Keratinocyte (primary cell): Measurements from ENCODE around the gene BRI3BP. TPM values are rescaled to one million over a fixed set of nuclear protein-coding genes. Genes with fewer than 3 reads are reported as not detected.

Source experiments
- DNase-seq: peaks from one replicate; pipeline ENCODE4 v3.0.0-alpha.2; 2011; ENCODE audit warnings: low read depth, missing footprints, low spot score
- FAIRE-seq: peaks from 2 replicates; lab custom pipeline; 2011; peaks lifted over from hg19 to GRCh38; lab: Jason Lieb, UNC
- H2AFZ ChIP-seq: 2 replicates; pipeline ENCODE4 v1.6.0; 2012; ENCODE audit warnings: low read length, control low read depth, inconsistent platforms; ENCODE audit not compliant: control insufficient read depth
- H3K27ac ChIP-seq: 2 replicates; pipeline ENCODE4 v1.5.1; 2011; ENCODE audit warnings: low read length; ENCODE audit not compliant: control insufficient read depth, insufficient read depth
- H3K27me3 ChIP-seq: 3 replicates; pipeline ENCODE4 v1.6.0; 2011; ENCODE audit warnings: low read length; ENCODE audit not compliant: control insufficient read depth, insufficient read depth; ENCODE audit errors: extremely low read depth
- H3K36me3 ChIP-seq, 2 experiments: 2 replicates in 1 of 2; 3 replicates in 1 of 2; pipeline ENCODE4 v1.5.1; 2011; ENCODE audit warnings: low read length in 2 of 2, mild to moderate bottlenecking in 1 of 2; ENCODE audit not compliant: control insufficient read depth in 2 of 2, insufficient read depth in 2 of 2; ENCODE audit errors: extremely low read depth in 1 of 2
- H3K4me1 ChIP-seq: 3 replicates; pipeline ENCODE4 v1.5.1; 2011; ENCODE audit warnings: low read length; ENCODE audit not compliant: control insufficient read depth, insufficient read depth; ENCODE audit errors: extremely low read depth
- H3K4me2 ChIP-seq: 3 replicates; pipeline ENCODE4 v1.6.0; 2011; ENCODE audit warnings: low read depth, low read length; ENCODE audit not compliant: control insufficient read depth, insufficient read depth; ENCODE audit errors: extremely low read depth
- H3K4me3 ChIP-seq, 3 experiments: fragments of 200-600 bp in 1 of 3; sonication (generic) in 1 of 3; 2 replicates in 2 of 3; 3 replicates in 1 of 3; pipeline ENCODE4 v1.5.1; 2011 to 2016; ENCODE audit warnings: low read length in 3 of 3, mild to moderate bottlenecking in 3 of 3, control low read depth in 2 of 3, inconsistent platforms in 1 of 3, low read depth in 1 of 3, mixed read lengths in 1 of 3, mixed run types in 1 of 3, moderate library complexity in 1 of 3; ENCODE audit not compliant: control insufficient read depth in 2 of 3, insufficient read depth in 2 of 3; ENCODE audit errors: extremely low read depth in 1 of 3
- H3K79me2 ChIP-seq: 2 replicates; pipeline ENCODE4 v1.6.0; 2012; ENCODE audit warnings: low read length; ENCODE audit not compliant: control insufficient read depth, insufficient read depth
- H3K9ac ChIP-seq: 3 replicates; pipeline ENCODE4 v1.6.0; 2011; ENCODE audit warnings: low read length; ENCODE audit not compliant: control insufficient read depth, insufficient read depth; ENCODE audit errors: extremely low read depth
- H3K9me1 ChIP-seq: 3 replicates; pipeline ENCODE4 v1.6.0; 2011; ENCODE audit warnings: low read length; ENCODE audit not compliant: control insufficient read depth, insufficient read depth; ENCODE audit errors: extremely low read depth
- H3K9me3 ChIP-seq: 2 replicates; pipeline ENCODE4 v1.5.1; 2012; ENCODE audit warnings: low read depth, low read length; ENCODE audit not compliant: control insufficient read depth
- H4K20me1 ChIP-seq: 3 replicates; pipeline ENCODE4 v1.6.0; 2011; ENCODE audit warnings: low read length; ENCODE audit not compliant: control insufficient read depth, insufficient read depth; ENCODE audit errors: extremely low read depth
- EZH2 ChIP-seq: IDR thresholded peaks from one replicate; pipeline ENCODE4 v1.6.1; 2012; ENCODE audit warnings: inconsistent platforms, mild to moderate bottlenecking, low read length, moderate library complexity
- dilution Hi-C: fragments of 300-500 bp; cut with MboI; formaldehyde crosslinking; loops from one replicate; pipeline ENCODE4 v1.7.0; 2020; ENCODE audit warnings: low sequenced_read_pairs; ENCODE audit not compliant: extremely low pct_ligation_motif_present
- polyA plus RNA-seq, 5 experiments: library from polyadenylated mRNA; depleted of rRNA in 3 of 5; stranded (reverse) in 3 of 5; stranded (forward) in 1 of 5; unstranded in 1 of 5; fragments of >200 nt; gene quantifications; 1 replicate in 1 of 5; 2 replicates in 3 of 5; 3 replicates in 1 of 5; pipeline versions ENCODE4 v1.2.1 to v1.2.3, GENCODE V29; 2011 to 2012; ENCODE audit warnings: missing spikeins in 2 of 5, low read depth in 1 of 5, low replicate concordance in 1 of 5
- TF ChIP-seq, protein P1 (sequence below), 3 experiments: IDR thresholded peaks in 1 of 3; conservative IDR thresholded peaks in 1 of 3; optimal IDR thresholded peaks in 1 of 3; 2 replicates in 2 of 3; 3 replicates in 1 of 3; pipeline versions ENCODE3 to v1.5.1; 2011; ENCODE audit warnings: low read length in 3 of 3, mild to moderate bottlenecking in 3 of 3, moderate library complexity in 2 of 3, control low read depth in 1 of 3, inconsistent platforms in 1 of 3; ENCODE audit not compliant: insufficient read depth in 2 of 3; ENCODE audit errors: extremely low read depth in 1 of 3

The BRI3BP gene
- polyA plus RNA-seq, 1 donor (not counting 4 experiments of a cell fraction or from before 2014, with no cell fraction given), result 11.6 TPM

DNA sequence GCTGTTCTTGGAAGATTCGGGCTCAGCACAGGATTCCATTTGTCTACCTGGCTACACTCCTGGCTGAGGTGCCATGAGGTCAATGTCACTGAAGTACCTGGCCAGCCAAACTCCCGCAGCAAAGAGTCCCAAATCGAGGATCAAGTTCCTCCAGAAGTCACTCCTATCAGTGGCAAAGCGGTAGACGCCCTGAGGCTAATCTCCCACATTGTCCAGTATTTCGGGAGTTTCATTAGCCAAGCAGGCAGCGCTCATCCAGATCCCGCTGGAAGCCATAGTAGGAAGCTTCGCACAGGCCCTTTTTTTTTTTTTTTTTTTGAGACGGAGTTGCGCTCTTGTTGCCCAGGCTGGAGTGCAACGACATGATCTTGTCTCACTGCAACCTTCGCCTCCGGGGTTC is 62.9 kb downstream of the BRI3BP start:
- DNase-seq, result no peak
- dilution Hi-C loops, result no loop called here
- Histone ChIP-seq H3K27ac (no peak overlapping the region), H2AFZ (no peak overlapping the region), H3K9me1 (no peaks in the 10 kb centered on the region), H3K27me3 (no peaks in the 10 kb centered on the region), H4K20me1 (no peaks in the 10 kb centered on the region), H3K4me3 (no peak overlapping the region), H3K4me1 (no peaks in the 10 kb centered on the region), H3K9ac (no peak overlapping the region), H3K79me2 (no peaks in the 10 kb centered on the region), H3K9me3 (no peaks in the 10 kb centered on the region), H3K36me3 (no peaks in the 10 kb centered on the region), H3K4me2 (no peak overlapping the region)
- TF ChIP-seq EZH2, result no peak
- TF ChIP-seq, protein P1, sequence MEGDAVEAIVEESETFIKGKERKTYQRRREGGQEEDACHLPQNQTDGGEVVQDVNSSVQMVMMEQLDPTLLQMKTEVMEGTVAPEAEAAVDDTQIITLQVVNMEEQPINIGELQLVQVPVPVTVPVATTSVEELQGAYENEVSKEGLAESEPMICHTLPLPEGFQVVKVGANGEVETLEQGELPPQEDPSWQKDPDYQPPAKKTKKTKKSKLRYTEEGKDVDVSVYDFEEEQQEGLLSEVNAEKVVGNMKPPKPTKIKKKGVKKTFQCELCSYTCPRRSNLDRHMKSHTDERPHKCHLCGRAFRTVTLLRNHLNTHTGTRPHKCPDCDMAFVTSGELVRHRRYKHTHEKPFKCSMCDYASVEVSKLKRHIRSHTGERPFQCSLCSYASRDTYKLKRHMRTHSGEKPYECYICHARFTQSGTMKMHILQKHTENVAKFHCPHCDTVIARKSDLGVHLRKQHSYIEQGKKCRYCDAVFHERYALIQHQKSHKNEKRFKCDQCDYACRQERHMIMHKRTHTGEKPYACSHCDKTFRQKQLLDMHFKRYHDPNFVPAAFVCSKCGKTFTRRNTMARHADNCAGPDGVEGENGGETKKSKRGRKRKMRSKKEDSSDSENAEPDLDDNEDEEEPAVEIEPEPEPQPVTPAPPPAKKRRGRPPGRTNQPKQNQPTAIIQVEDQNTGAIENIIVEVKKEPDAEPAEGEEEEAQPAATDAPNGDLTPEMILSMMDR (optimal IDR thresholded peaks at IDR 0.05 in 1 of 3, IDR thresholded peaks at IDR 0.05 in 1 of 3, conservative IDR thresholded peaks at IDR 0.05 in 1 of 3; ENCODE audit: extremely low read depth in 1 of 3, insufficient read depth in 2 of 3, low read length in 3 of 3), result no peak
- no peak for FAIRE-seq

GRCh38 chr12:125057708-125058107 is 64.3 kb downstream of the BRI3BP start:
- dilution Hi-C loops, result no loop called here
- Histone ChIP-seq H3K36me3 (no peaks in the 10 kb centered on the region), H3K27ac (no peak overlapping the region), H2AFZ (no peak overlapping the region), H3K9ac (no peak overlapping the region), H3K4me3 (no peak overlapping the region), H3K4me1 (no peaks in the 10 kb centered on the region), H3K27me3 (no peaks in the 10 kb centered on the region), H3K79me2 (no peaks in the 10 kb centered on the region), H3K9me1 (no peaks in the 10 kb centered on the region), H3K9me3 (no peaks in the 10 kb centered on the region), H3K4me2 (no peak overlapping the region), H4K20me1 (no peaks in the 10 kb centered on the region)
- DNase-seq, result no peak
- FAIRE-seq, result no peak
- TF ChIP-seq, protein P1 (optimal IDR thresholded peaks at IDR 0.05 in 1 of 3, IDR thresholded peaks at IDR 0.05 in 1 of 3, conservative IDR thresholded peaks at IDR 0.05 in 1 of 3; ENCODE audit: extremely low read depth in 1 of 3, insufficient read depth in 2 of 3, low read length in 3 of 3), result no peak
- no peak for TF ChIP-seq EZH2
